Measurements from ENCODE around the gene TAOK1. TPM values are rescaled to one million over a fixed set of nuclear protein-coding genes. Genes with fewer than 3 reads are reported as not detected.

Gene TAOK1
- total RNA-seq, 4 donors from 2014 or later = 27.5 to 92.4 (median 43.6) TPM

DNA sequence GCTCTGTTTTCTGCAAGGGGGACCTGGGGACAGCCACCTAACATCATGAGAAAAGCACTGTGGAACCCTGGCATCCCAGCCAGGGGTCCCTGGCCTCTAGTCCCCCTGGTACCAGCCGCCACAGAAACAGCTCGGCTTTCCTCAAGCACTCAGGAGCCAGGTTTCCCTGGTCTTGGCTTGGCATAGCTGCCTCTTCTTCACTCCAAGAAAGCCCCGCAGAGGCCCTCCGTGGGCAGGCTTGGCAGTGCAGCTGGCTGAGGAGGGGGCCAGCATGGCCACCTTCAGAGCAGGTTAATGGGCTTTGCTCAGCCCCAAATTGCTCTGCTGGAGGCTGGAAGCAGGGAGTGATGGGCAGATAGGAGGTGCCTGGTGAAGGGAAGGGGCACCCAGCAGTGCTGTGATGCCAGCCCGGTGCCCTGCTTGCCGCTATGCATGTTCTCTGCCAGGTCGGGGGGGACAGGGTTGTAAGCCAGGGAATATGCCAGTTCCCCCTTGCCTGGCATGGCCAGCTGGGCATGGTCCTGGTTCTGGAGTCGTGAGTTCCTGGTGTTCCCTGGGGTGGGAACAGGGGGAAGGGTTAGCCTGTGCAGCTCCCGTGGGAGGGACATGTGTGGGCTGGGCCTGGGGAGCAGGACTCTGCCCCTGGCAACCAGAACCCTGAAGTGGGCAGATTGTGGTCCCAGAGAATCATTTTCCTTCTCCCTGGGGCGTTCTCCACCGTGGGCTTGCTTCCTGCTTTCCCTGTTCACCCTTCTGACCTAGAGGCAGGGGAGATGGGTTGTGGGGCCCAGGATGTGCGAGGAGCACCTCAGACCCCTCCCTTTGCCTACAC, 206.0 kb downstream of the TAOK1 start:
- no peaks in the 10 kb centered on the region for H3K27me3 ChIP-seq
- intact Hi-C loops (cut with DNase I; ENCODE audit: low total_unique reads) (no loop called here), in situ Hi-C loops (cut with MboI; ENCODE audit: low pct_ligation_motif_present in 1 of 4, low pct_unique_long_range_greater_than_20kb in 1 of 4, low sequenced_read_pairs in 3 of 4) (no loop called here)
- H3K27ac ChIP-seq = no peak overlapping the region
- TF ChIP-seq POLR2AphosphoS5 (IDR thresholded peaks at IDR 0.05) (no peak), EP300 (IDR thresholded peaks at IDR 0.05; ENCODE audit: low read depth) (no peak), POLR2A (IDR thresholded peaks at IDR 0.05) (no peak)
- TF ChIP-seq, protein P1, sequence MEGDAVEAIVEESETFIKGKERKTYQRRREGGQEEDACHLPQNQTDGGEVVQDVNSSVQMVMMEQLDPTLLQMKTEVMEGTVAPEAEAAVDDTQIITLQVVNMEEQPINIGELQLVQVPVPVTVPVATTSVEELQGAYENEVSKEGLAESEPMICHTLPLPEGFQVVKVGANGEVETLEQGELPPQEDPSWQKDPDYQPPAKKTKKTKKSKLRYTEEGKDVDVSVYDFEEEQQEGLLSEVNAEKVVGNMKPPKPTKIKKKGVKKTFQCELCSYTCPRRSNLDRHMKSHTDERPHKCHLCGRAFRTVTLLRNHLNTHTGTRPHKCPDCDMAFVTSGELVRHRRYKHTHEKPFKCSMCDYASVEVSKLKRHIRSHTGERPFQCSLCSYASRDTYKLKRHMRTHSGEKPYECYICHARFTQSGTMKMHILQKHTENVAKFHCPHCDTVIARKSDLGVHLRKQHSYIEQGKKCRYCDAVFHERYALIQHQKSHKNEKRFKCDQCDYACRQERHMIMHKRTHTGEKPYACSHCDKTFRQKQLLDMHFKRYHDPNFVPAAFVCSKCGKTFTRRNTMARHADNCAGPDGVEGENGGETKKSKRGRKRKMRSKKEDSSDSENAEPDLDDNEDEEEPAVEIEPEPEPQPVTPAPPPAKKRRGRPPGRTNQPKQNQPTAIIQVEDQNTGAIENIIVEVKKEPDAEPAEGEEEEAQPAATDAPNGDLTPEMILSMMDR (IDR thresholded peaks at IDR 0.05) = no peak
- no peak for DNase-seq
- H3K9me3 ChIP-seq = no peaks in the 10 kb centered on the region
- H3K4me3 ChIP-seq = no peak overlapping the region
- 78% methylated on average over 12 of the region's 12 CpGs; no CpG with 5 or more reads in 1 of the 2 donors for whole genome bisulfite sequencing, 2 donors (ENCODE audit: low coverage in 1 of 2)
- H3K4me1 ChIP-seq = peaks cover 17 to 30% (median 26%) of the 10 kb centered on the region in 4 donors
- H3K36me3 ChIP-seq = no peaks in the 10 kb centered on the region

DNA sequence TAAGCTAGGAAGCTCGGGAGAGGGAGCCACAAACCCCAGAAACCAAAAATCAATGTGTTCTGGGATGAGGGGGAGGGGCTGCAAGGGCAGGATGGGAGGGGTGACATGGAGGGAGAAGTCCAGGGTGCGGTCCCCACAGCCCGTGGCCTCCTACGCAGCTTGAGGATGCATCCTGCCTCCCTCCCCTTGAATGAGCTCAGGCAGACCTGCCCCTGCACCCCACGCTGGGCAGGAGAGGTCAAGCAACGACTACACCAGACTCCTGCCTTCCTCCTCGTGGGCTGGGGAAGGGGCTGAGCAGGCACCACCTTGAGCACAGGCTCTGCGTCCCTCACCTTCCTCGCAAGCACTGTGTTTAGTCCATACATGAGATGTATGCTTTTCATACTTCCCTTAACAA, 206.6 kb downstream of the TAOK1 start:
- H3K9me3 ChIP-seq = no peaks in the 10 kb centered on the region
- DNase-seq = no peak
- H3K36me3 ChIP-seq = no peaks in the 10 kb centered on the region
- H3K4me3 ChIP-seq = no peak overlapping the region
- no peak overlapping the region for H3K27ac ChIP-seq
- intact Hi-C loops (cut with DNase I; ENCODE audit: low total_unique reads) (no loop called here), in situ Hi-C loops (cut with MboI; ENCODE audit: low pct_ligation_motif_present in 1 of 4, low pct_unique_long_range_greater_than_20kb in 1 of 4, low sequenced_read_pairs in 3 of 4) (no loop called here)
- no peak for TF ChIP-seq POLR2A (IDR thresholded peaks at IDR 0.05)
- TF ChIP-seq, protein P1 (IDR thresholded peaks at IDR 0.05) = no peak
- peaks cover 13 to 24% (median 20%) of the 10 kb centered on the region in 4 donors for H3K4me1 ChIP-seq
- H3K27me3 ChIP-seq = no peaks in the 10 kb centered on the region
- 75% methylated on average over 7 of the region's 9 CpGs; no CpG with 5 or more reads in 1 of the 2 donors for WGBS, 2 donors (ENCODE audit: low coverage in 1 of 2)

DNA sequence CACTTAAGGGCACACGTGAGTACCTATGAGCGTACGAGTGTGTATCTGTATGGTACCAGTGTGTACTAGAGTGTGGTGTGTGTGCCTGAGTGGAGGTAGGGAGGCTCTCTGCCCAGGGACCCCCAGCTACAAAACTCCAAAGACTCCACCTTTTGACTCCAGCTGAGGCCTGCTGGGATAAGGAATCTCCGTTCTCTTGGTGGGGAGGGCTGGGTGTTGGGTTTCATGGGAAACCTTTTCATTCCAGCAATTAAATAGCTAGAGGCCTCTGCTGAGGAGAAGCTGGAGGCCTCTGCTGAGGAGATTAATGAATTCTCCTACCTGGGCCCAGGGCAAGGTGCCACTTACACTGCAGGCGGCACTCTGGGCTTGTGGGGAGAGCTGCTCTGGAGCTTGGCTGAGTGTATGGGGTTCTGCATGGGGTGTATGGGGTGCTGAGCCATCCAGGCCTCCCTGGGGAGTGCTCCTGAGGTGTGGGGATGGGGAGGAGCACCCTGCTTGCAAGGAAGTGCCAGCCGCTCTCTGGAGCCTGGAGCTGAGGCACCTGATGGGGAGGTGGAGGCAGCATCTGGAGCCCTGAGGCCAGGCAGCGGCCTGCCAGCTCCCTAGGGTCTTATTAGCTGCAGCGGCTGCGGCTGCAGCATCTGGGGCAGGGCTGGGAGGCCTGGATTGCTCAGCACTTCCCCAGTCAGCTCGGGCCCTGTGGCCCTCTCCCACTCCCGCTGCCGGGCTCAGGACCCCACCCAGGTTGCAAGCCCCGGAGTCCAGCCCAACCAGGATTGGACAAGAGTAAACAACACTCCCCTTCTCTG, 207.4 kb downstream of the TAOK1 start:
- WGBS, 2 donors (ENCODE audit: low coverage in 1 of 2) = 77% methylated on average over 13 of the region's 13 CpGs; no CpG with 5 or more reads in 1 of the 2 donors
- DNase-seq = no peak
- in situ Hi-C loops (cut with MboI; ENCODE audit: low pct_ligation_motif_present in 1 of 4, low pct_unique_long_range_greater_than_20kb in 1 of 4, low sequenced_read_pairs in 3 of 4) = no loop called here

More for the DNA sequence above, 207.4 kb downstream of the TAOK1 start:
- intact Hi-C loops (cut with DNase I; ENCODE audit: low total_unique reads) = no loop called here
- no peak for TF ChIP-seq POLR2A (IDR thresholded peaks at IDR 0.05)
- no peak for TF ChIP-seq POLR2AphosphoS5 (IDR thresholded peaks at IDR 0.05)
- no peak for TF ChIP-seq EP300 (IDR thresholded peaks at IDR 0.05; ENCODE audit: low read depth)
- H3K4me1 ChIP-seq = peaks cover 5 to 16% (median 13%) of the 10 kb centered on the region in 4 donors
- H3K4me3 ChIP-seq = no peak overlapping the region
- no peaks in the 10 kb centered on the region for H3K9me3 ChIP-seq
- H3K36me3 ChIP-seq = no peaks in the 10 kb centered on the region
- H3K27ac ChIP-seq = no peak overlapping the region
- no peaks in the 10 kb centered on the region for H3K27me3 ChIP-seq

Small RNAs within 50 kb of the gene (small RNA-seq; reads per million reads assigned to genes)
- gene RNU4-34P (0 reads per million in 4 donors), gene RNU6-1034P (0 reads per million in 4 donors), gene RNU6-711P (0 reads per million in 4 donors)

Other genes starting within 250 kb of the TAOK1 start
- gene MYO18A, start 210.0 kb upstream of the TAOK1 start, total RNA-seq = 100 to 1,000 TPM; 112 to 191 (median 136) TPM
- gene CRYBA1, start 143.5 kb upstream of the TAOK1 start, total RNA-seq = not detected
- gene NUFIP2, start 96.2 kb upstream of the TAOK1 start, total RNA-seq = 10 to 100 TPM; 19.8 to 40.8 (median 25.4) TPM
- 10 to 100 TPM; 18.7 to 38.0 (median 24.6) TPM for gene ABHD15, start 176.7 kb downstream of the TAOK1 start, total RNA-seq
- gene TP53I13, start 178.3 kb downstream of the TAOK1 start, total RNA-seq = 100 to 1,000 TPM in 1 of 4 donors, 10 to 100 TPM in 3; 47.8 to 144 (median 87.7) TPM
- gene GIT1, start 199.3 kb downstream of the TAOK1 start, total RNA-seq = 10 to 100 TPM; 39.2 to 71.8 (median 41.3) TPM
- gene ANKRD13B, start 202.8 kb downstream of the TAOK1 start, total RNA-seq = 1 to 10 TPM; 2.9 to 8.6 (median 5.6) TPM
- gene CORO6, start 232.5 kb downstream of the TAOK1 start, total RNA-seq = 10 to 100 TPM; 12.2 to 37.4 (median 13.9) TPM